Measurements from ENCODE around the gene INS.

- TF ChIP-seq, protein P1, sequence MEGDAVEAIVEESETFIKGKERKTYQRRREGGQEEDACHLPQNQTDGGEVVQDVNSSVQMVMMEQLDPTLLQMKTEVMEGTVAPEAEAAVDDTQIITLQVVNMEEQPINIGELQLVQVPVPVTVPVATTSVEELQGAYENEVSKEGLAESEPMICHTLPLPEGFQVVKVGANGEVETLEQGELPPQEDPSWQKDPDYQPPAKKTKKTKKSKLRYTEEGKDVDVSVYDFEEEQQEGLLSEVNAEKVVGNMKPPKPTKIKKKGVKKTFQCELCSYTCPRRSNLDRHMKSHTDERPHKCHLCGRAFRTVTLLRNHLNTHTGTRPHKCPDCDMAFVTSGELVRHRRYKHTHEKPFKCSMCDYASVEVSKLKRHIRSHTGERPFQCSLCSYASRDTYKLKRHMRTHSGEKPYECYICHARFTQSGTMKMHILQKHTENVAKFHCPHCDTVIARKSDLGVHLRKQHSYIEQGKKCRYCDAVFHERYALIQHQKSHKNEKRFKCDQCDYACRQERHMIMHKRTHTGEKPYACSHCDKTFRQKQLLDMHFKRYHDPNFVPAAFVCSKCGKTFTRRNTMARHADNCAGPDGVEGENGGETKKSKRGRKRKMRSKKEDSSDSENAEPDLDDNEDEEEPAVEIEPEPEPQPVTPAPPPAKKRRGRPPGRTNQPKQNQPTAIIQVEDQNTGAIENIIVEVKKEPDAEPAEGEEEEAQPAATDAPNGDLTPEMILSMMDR (IDR thresholded peaks at IDR 0.05) = no peak
- no peak for TF ChIP-seq EZH2 (IDR thresholded peaks at IDR 0.05; ENCODE audit: borderline replicate concordance, insufficient read depth, low read depth, low read length, poor library complexity, severe bottlenecking)
Observed at GRCh38 chr11:2209900-2210321, 48.9 kb upstream of the INS start.
